K562 (cell line): ENCODE measurements around the gene PRKAA2. TPM values are rescaled to one million over a fixed set of nuclear protein-coding genes. Genes with fewer than 3 reads are reported as not detected.

ENCODE experiments used
- ATAC-seq: fragments of 200-7000 bp; cut with Tn5 transposase; 3 replicates; pipeline ENCODE4 v1.9.1; 2020; ENCODE audit warnings: moderate library complexity
- BruUV-seq: library from RNA; stranded (reverse); fragments of 400-500 nt; replicated peaks from 2 replicates; lab custom pipeline; 2021; lab: Mats Ljungman, UMichigan
- CTCF ChIA-PET: fragments of 300-600 bp; formaldehyde crosslinking; extraction: SDS; loops from one replicate; lab custom pipeline; 2021; ENCODE audit warnings: low intra/inter-chr PET ratio; lab: Yijun Ruan, JAX
- POLR2A ChIA-PET: fragments of 300-600, 350-650 bp; sonication (Branson Sonifier 250); formaldehyde crosslinking; extraction: SDS; loops from one replicate; lab custom pipeline; 2021; ENCODE audit warnings: antibody characterized with exemption, inconsistent platforms; lab: Yijun Ruan, JAX
- DNase-seq, 4 experiments: peaks; one replicate each; pipeline versions ENCODE4 v3.0.0 to v3.0.0-alpha.2; 2011 to 2018; ENCODE audit warnings: low spot score in 3 of 4, mixed read lengths in 3 of 4; ENCODE audit errors: extremely low read depth in 1 of 4
- FAIRE-seq: peaks from 2 replicates; lab custom pipeline; 2011; peaks lifted over from hg19 to GRCh38; lab: Jason Lieb, UNC
- H2AFZ ChIP-seq: 2 replicates; pipeline ENCODE4 v1.6.0; 2011; ENCODE audit warnings: low read depth, low read length, control low read depth, inconsistent platforms
- H3K27ac ChIP-seq: fragments of 200-600 bp; 3 replicates; pipeline ENCODE4 v1.8.0; 2011; ENCODE audit warnings: low read depth, mild to moderate bottlenecking, control low read depth, inconsistent platforms, low read length, moderate library complexity, mixed read lengths; ENCODE audit errors: extremely low read depth
- H3K27me3 ChIP-seq, 2 experiments: fragments of 300-600 bp in 1 of 2; 2 replicates in 1 of 2; 3 replicates in 1 of 2; pipeline versions ENCODE4 v1.6.0 to v1.8.0; 2011; ENCODE audit warnings: inconsistent platforms in 2 of 2, low read length in 2 of 2, mild to moderate bottlenecking in 1 of 2, mixed read lengths in 1 of 2, moderate library complexity in 1 of 2; ENCODE audit not compliant: control insufficient read depth in 2 of 2, insufficient read depth in 2 of 2
- H3K36me3 ChIP-seq: fragments of 300-600 bp; 3 replicates; pipeline ENCODE4 v1.8.0; 2011; ENCODE audit warnings: mild to moderate bottlenecking, low read length, inconsistent platforms; ENCODE audit not compliant: control insufficient read depth, insufficient read depth
- H3K4me1 ChIP-seq, 2 experiments: fragments of 200-600 bp in 1 of 2; replicated peaks in 1 of 2; 2 replicates in 1 of 2; 3 replicates in 1 of 2; pipeline versions ENCODE4 v1.5.1 to v1.8.0; 2011; ENCODE audit warnings: inconsistent platforms in 2 of 2, low read length in 2 of 2, mild to moderate bottlenecking in 1 of 2, mixed read lengths in 1 of 2, moderate library complexity in 1 of 2; ENCODE audit not compliant: control insufficient read depth in 2 of 2, insufficient read depth in 2 of 2
- H3K4me2 ChIP-seq: 2 replicates; pipeline ENCODE4 v1.6.1; 2011; ENCODE audit warnings: low read length, control low read depth, inconsistent platforms, mixed read lengths; ENCODE audit not compliant: insufficient read depth
- H3K4me3 ChIP-seq: fragments of 200-600 bp; sonication (generic), shearing (Covaris generic); 2 replicates; pipeline ENCODE4 v1.5.1; 2016; ENCODE audit warnings: control low read depth, inconsistent platforms
- H3K79me2 ChIP-seq: fragments of 200-600 bp; 3 replicates; pipeline ENCODE4 v1.8.0; 2011; ENCODE audit warnings: low read length, inconsistent platforms; ENCODE audit not compliant: control insufficient read depth, insufficient read depth
- H3K9ac ChIP-seq, 2 experiments: 2 replicates each; pipeline versions ENCODE4 v1.6.0 to v1.6.1; 2011; ENCODE audit warnings: low read depth in 2 of 2, low read length in 2 of 2, control low read depth in 1 of 2, inconsistent platforms in 1 of 2, mild to moderate bottlenecking in 1 of 2, mixed read lengths in 1 of 2; ENCODE audit not compliant: insufficient read depth in 1 of 2
- H3K9me1 ChIP-seq: one replicate; pipeline ENCODE4 v1.6.0; 2011; ENCODE audit warnings: inconsistent platforms, mild to moderate bottlenecking, low read length, moderate library complexity; ENCODE audit not compliant: control insufficient read depth, insufficient read depth
- H3K9me3 ChIP-seq: replicated peaks from 2 replicates; pipeline ENCODE4 v1.5.1; 2011; ENCODE audit warnings: low read depth, low read length, inconsistent platforms; ENCODE audit not compliant: control insufficient read depth, insufficient read depth
- H4K20me1 ChIP-seq: replicated peaks from 2 replicates; pipeline ENCODE4 v1.6.1; 2011; ENCODE audit warnings: low read length, inconsistent platforms, mixed read lengths; ENCODE audit not compliant: control insufficient read depth, insufficient read depth
- CREBBP ChIP-seq: IDR thresholded peaks from one replicate; pipeline ENCODE4 v1.6.1; 2012; ENCODE audit warnings: low read depth, mild to moderate bottlenecking, control low read depth, inconsistent platforms, low read length
- EWSR1 ChIP-seq: fragments of 450-650 bp; IDR thresholded peaks from 2 replicates; pipeline ENCODE4 v1.6.1; 2018; ENCODE audit warnings: borderline replicate concordance, mild to moderate bottlenecking, low read depth, moderate library complexity; ENCODE audit not compliant: partially characterized antibody
- EZH2 ChIP-seq: IDR thresholded peaks from 2 replicates; pipeline ENCODE4 v1.6.1; 2012; ENCODE audit warnings: low read depth, mild to moderate bottlenecking, inconsistent platforms, low read length, borderline replicate concordance
- FUS ChIP-seq: fragments of 200-400 bp; formaldehyde crosslinking; optimal IDR thresholded peaks from 2 replicates; pipeline ENCODE3; 2017; ENCODE audit warnings: low read depth, low read length
- HDAC6 ChIP-seq: IDR thresholded peaks from 2 replicates; pipeline ENCODE4 v1.6.1; 2012; ENCODE audit warnings: low read depth, mild to moderate bottlenecking, control low read depth, inconsistent platforms, low read length, moderate library complexity
- KLF10 ChIP-seq: fragments of 250-450 bp; sonication (Bioruptor Pico); IDR thresholded peaks from 2 replicates; pipeline ENCODE4 v1.6.1; 2021; ENCODE audit warnings: matching md5 sums
- NR2C2 ChIP-seq, 2 experiments: fragments of 200-800 bp in 1 of 2; sonication (Bioruptor generic) in 1 of 2; sonication (generic) in 1 of 2; formaldehyde crosslinking in 1 of 2; IDR thresholded peaks; 2 replicates each; pipeline versions ENCODE4 v1.6.1 to v1.8.0; 2016 to 2022; ENCODE audit warnings: mild to moderate bottlenecking in 1 of 2, missing compliant biosample characterization in 1 of 2, missing genetic modification characterization in 1 of 2, missing genetic modification reagents in 1 of 2
- NR2F6 ChIP-seq: fragments of 450-650 bp; formaldehyde crosslinking; IDR thresholded peaks from 2 replicates; pipeline ENCODE4 v1.4.0; 2020; ENCODE audit warnings: mild to moderate bottlenecking
- NR3C1 ChIP-seq: sonication (generic); formaldehyde crosslinking; IDR thresholded peaks from 2 replicates; pipeline ENCODE4 v1.8.1; 2022; ENCODE audit warnings: missing genetic modification reagents
- SMAD4 ChIP-seq: fragments of 250-450 bp; sonication (Bioruptor Pico); conservative IDR thresholded peaks from 2 replicates; pipeline ENCODE4 v1.8.0; 2021; ENCODE audit warnings: inconsistent platforms, mild to moderate bottlenecking, moderate library complexity
- TAF7 ChIP-seq: fragments of 450-650 bp; IDR thresholded peaks from 2 replicates; pipeline ENCODE4 v1.6.1; 2016; ENCODE audit warnings: missing genetic modification characterization, missing compliant biosample characterization
- XRCC5 ChIP-seq: fragments of 200-400 bp; formaldehyde crosslinking; IDR thresholded peaks from 2 replicates; pipeline ENCODE4 v1.6.1; 2017; ENCODE audit warnings: low read depth, mild to moderate bottlenecking, low read length
- ZFPM2 ChIP-seq: fragments of 250-450 bp; sonication (Bioruptor Pico); IDR thresholded peaks from 2 replicates; pipeline ENCODE4 v1.5.1; 2022; ENCODE audit warnings: mild to moderate bottlenecking
- ZNF133 ChIP-seq: fragments of 250-450 bp; sonication (Bioruptor Pico); IDR thresholded peaks from 2 replicates; pipeline ENCODE4 v1.4.0; 2020; ENCODE audit warnings: mild to moderate bottlenecking
- ZNF175 ChIP-seq: fragments of 200-800 bp; sonication (Bioruptor generic); IDR thresholded peaks from 2 replicates; pipeline ENCODE4 v1.6.1; 2016; ENCODE audit warnings: low read depth, mild to moderate bottlenecking, missing genetic modification characterization, missing compliant biosample characterization
- whole genome bisulfite sequencing: fragments of 100-300 bp; shearing (Covaris generic); methylation state at CpG from one replicate; pipeline ENCODE4 v1.1.6; 2016; ENCODE audit warnings: low coverage, mixed read lengths; ENCODE audit not compliant: insufficient coverage; ENCODE audit errors: missing lambda C conversion rate; 5-methylcytosine and 5-hydroxymethylcytosine counted together
- in situ Hi-C: fragments of 300-500 bp; cut with MboI; formaldehyde crosslinking; loops from 4 replicates; pipeline ENCODE4 v1.15.0; 2018; ENCODE audit warnings: inconsistent platforms, mixed read lengths
- intact Hi-C: fragments of 100-400 bp; cut with micrococcal nuclease; formaldehyde crosslinking; loops from 2 replicates; pipeline ENCODE4 v1.14.2; 2022
- polyA plus RNA-seq, 8 experiments: library from polyadenylated mRNA; depleted of rRNA in 4 of 8; stranded (reverse) in 5 of 8; unstranded in 3 of 8; fragments of >200 nt; fragmentation: Nextera tagmentation in 2 of 8; fragmentation: Illumina TruSeq in 1 of 8; extraction: Ambion mirVana in 2 of 8; extraction: Trizol in 1 of 8; gene quantifications; 2 replicates each; pipeline versions ENCODE4 v1.2.1 to v1.2.3, GENCODE V29; 2011 to 2014; ENCODE audit warnings: inconsistent platforms in 1 of 8, missing spikeins in 1 of 8
- total RNA-seq, 7 experiments: library from RNA; depleted of rRNA in 6 of 7; stranded (reverse); fragments of >200 nt in 6 of 7; fragmentation: Illumina TruSeq in 2 of 7; extraction: Trizol in 2 of 7; gene quantifications; 2 replicates each; pipeline versions ENCODE4 v1.2.1 to v1.2.3, GENCODE V29; 2011 to 2021; ENCODE audit warnings: low replicate concordance in 1 of 7
- TF ChIP-seq, protein P1 (sequence below): sonication (generic); formaldehyde crosslinking; IDR thresholded peaks from 2 replicates; pipeline ENCODE4 v1.8.0; 2022; ENCODE audit warnings: mild to moderate bottlenecking, missing genetic modification reagents
- TF ChIP-seq, protein P2 (sequence below): fragments of 450-650 bp; IDR thresholded peaks from 2 replicates; pipeline ENCODE4 v1.7.0; 2016; ENCODE audit warnings: borderline replicate concordance
- TF ChIP-seq, protein P3 (sequence below): fragments of 250-450 bp; sonication (Bioruptor Pico); IDR thresholded peaks from 2 replicates; pipeline ENCODE4 v1.5.0; 2021; ENCODE audit warnings: mild to moderate bottlenecking, moderate library complexity

The PRKAA2 gene
- total and polyA plus RNA-seq, 9 of the 15 experiments (the other 6 are each of a cell fraction or from before 2014, with no cell fraction given): 0.01 TPM; not detected in 8

DNA sequence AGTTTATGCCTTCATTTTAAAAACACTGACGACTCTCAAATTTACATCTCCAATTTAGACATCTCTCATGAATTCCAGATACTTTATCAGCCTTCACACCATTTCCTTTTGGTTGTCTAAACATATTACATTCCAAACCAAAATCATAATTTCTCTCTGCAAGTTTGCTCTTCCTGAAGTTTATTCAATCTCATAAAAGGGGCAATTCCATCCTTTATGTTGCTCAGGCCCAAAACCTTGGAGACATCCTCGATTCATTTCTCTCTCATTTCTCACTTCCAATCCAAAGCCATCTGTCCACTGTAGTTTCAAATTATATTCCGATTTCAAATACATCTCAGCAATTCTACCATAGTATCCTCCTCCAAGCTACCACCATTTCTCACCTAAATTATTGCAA lies 100.1 kb downstream of the PRKAA2 start:
- no peak overlapping the region for H3K4me3 ChIP-seq
- no peak for ATAC-seq
- H3K36me3 ChIP-seq: no peaks in the 10 kb centered on the region
- DNase-seq: no peak
- POLR2A ChIA-PET: no interaction called here
- H3K9me1 ChIP-seq: no peaks in the 10 kb centered on the region
- CTCF ChIA-PET: no interaction called here
- H3K9ac ChIP-seq: no peak overlapping the region
- H4K20me1 ChIP-seq: no peaks in the 10 kb centered on the region
- TF ChIP-seq ZNF133 (CRISPR knock-in tag): no peak
- TF ChIP-seq NR3C1 (CRISPR knock-in tag): no peak
- no peak for TF ChIP-seq NR2F6 (CRISPR knock-in tag)
- TF ChIP-seq TAF7 (tag): no peak
- TF ChIP-seq, protein P1, sequence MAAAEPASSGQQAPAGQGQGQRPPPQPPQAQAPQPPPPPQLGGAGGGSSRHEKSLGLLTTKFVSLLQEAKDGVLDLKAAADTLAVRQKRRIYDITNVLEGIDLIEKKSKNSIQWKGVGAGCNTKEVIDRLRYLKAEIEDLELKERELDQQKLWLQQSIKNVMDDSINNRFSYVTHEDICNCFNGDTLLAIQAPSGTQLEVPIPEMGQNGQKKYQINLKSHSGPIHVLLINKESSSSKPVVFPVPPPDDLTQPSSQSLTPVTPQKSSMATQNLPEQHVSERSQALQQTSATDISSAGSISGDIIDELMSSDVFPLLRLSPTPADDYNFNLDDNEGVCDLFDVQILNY (CRISPR knock-in tag): no peak
- no peak for TF ChIP-seq SMAD4 (CRISPR knock-in tag)
- TF ChIP-seq EWSR1: no peak
- TF ChIP-seq, protein P2, sequence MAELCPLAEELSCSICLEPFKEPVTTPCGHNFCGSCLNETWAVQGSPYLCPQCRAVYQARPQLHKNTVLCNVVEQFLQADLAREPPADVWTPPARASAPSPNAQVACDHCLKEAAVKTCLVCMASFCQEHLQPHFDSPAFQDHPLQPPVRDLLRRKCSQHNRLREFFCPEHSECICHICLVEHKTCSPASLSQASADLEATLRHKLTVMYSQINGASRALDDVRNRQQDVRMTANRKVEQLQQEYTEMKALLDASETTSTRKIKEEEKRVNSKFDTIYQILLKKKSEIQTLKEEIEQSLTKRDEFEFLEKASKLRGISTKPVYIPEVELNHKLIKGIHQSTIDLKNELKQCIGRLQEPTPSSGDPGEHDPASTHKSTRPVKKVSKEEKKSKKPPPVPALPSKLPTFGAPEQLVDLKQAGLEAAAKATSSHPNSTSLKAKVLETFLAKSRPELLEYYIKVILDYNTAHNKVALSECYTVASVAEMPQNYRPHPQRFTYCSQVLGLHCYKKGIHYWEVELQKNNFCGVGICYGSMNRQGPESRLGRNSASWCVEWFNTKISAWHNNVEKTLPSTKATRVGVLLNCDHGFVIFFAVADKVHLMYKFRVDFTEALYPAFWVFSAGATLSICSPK: no peak
- no peak for TF ChIP-seq NR2C2 (CRISPR knock-in tag; IDR thresholded peaks at IDR 0.05)
- TF ChIP-seq NR2C2 (tag; IDR thresholded peaks at IDR 0.05): no peak
- no peak for TF ChIP-seq ZFPM2
- TF ChIP-seq FUS: no peak
- TF ChIP-seq, protein P3, sequence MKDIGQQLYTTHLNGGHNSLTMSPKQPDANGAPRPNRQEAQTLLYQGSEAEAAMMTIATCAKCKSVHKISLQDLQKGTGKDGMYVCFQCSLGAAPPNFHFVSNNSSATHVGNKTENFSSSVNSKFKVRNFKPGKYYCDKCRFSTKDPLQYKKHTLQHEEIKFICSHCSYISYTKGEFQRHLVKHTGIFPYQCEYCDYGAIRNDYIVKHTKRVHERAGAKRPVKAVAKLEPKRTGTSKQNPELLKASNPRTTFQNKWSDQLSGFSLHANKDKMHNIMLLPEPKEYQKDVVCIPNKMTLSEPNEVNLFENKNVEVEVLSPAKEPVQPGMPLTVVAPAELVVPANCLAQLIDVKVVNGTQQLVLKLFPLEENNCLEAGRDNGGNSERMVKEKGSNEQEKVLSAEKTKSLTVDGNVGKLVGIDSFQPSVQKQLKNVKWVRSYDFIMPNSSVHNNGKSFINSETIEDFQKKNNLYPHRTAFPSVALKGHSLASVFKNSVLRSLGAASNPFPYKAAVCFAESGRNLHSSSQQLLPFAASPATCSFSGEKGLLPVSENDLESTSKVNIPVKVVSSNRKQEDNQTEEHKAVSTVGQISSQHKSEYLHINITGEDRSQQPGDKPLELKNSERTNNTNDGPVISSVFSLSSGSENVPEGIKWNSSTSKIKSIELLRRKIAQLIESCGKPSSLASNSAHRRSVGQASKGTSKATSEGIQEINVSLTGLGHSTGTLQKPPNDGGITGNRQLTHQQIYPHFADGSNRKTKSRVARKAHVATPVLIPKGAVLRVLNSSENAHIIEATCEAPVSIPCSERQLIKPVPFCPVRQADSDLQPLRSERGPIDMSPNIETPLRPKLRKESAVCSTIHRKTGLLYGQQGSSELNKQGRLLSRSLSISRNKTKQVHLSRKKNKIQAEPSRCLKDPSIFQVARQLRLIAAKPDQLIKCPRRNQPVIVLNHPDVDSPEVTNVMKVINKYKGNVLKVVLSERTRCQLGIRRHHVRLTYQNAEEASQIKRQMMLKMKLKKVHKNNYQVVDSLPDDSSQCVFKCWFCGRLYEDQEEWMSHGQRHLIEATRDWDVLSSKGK (CRISPR knock-in tag): no peak
- TF ChIP-seq CREBBP: no peak
- no peak for TF ChIP-seq ZNF175 (CRISPR knock-in tag)
- no peak for TF ChIP-seq HDAC6
- no peak for TF ChIP-seq EZH2
- no peak for TF ChIP-seq KLF10 (CRISPR knock-in tag)
- no peak for TF ChIP-seq XRCC5
- no peak overlapping the region for H2AFZ ChIP-seq
- 0% methylated on average over 3 of the region's 3 CpGs for WGBS
- intact Hi-C loops (no loop called here), in situ Hi-C loops (no loop called here)
- H3K27me3 ChIP-seq: no peaks in the 10 kb centered on the region
- H3K4me2 ChIP-seq: no peak overlapping the region
- FAIRE-seq: no peak
- H3K27ac ChIP-seq: no peak overlapping the region
- H3K9me3 ChIP-seq: no peaks in the 10 kb centered on the region
- no TSS peak for BruUV-seq
- no peaks in the 10 kb centered on the region for H3K79me2 ChIP-seq
- H3K4me1 ChIP-seq: no peaks in the 10 kb centered on the region
